HS-27A (cell line): ENCODE measurements around the gene SLC9A3.

ENCODE experiments used
- DNase-seq: peaks from one replicate; pipeline ENCODE4 v3.0.0-alpha.2; 2012; ENCODE audit warnings: low read depth, missing footprints

Gene SLC9A3

GRCh38 chr5:442335-443238 lies 81.7 kb downstream of the SLC9A3 start, which contains the start of gene EXOC3:
Gene EXOC3 (plus strand): TSS chr5:443176. CDS start chr5:446206, 3,030 bp downstream.
- no peak for DNase-seq

GRCh38 chr5:441996-442334 lies 82.3 kb downstream of the SLC9A3 start:
- DNase-seq: no peak

- no peak for DNase-seq
These were observed 83.6 kb downstream of the SLC9A3 start for GRCh38 chr5:440401-441201.

GRCh38 chr5:439636-440035 lies 84.6 kb downstream of the SLC9A3 start:
- DNase-seq: no peak

DNA sequence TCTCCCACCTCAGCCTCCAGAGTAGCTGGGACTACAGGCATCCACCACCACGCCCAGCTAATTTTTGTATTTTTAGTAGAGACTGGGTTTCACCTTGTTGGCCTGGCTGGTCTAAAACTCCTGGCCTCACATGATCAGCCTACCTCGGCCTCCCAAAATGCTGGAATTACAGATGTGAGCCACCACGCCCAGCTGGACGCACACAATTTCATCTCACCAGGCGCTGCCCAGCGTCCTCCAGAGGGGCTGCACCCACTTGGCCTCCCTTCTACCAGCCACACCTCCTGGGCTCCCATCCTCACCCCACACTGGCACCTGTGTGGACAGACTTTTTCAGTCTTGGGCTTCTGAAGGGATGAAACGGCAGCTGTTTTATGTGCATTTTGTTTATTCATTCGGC lies 85.1 kb downstream of the SLC9A3 start:
- no peak for DNase-seq

DNA sequence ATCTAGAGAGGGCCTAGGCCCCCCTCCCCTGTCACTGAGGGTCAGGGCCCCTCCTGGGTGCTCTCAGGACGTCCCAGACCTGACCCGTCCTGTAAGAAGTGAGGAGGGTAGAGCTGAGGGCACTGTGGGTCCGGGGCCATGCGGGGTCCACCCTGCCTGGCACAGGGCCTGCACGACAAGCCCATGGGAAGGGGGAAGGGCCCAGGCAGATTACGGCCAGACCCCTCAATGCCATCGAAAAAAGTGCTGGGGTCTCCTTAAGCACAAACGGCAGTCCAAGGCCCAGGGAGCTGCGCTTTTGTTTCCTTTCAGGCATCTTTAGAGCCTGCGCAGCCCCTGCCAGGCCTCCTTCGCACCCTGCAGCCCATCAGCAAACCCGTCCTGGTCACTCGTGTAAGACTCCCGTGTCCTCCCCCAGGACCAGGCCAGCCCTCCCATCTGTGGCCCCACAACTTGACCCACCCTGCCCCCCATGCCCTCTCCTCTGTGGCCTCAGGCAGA lies 85.7 kb downstream of the SLC9A3 start:
- DNase-seq: no peak

- DNase-seq: no peak
These were observed 86.9 kb downstream of the SLC9A3 start for GRCh38 chr5:437281-437771.

GRCh38 chr5:436641-436975 lies 87.6 kb downstream of the SLC9A3 start:
- DNase-seq: no peak

DNA sequence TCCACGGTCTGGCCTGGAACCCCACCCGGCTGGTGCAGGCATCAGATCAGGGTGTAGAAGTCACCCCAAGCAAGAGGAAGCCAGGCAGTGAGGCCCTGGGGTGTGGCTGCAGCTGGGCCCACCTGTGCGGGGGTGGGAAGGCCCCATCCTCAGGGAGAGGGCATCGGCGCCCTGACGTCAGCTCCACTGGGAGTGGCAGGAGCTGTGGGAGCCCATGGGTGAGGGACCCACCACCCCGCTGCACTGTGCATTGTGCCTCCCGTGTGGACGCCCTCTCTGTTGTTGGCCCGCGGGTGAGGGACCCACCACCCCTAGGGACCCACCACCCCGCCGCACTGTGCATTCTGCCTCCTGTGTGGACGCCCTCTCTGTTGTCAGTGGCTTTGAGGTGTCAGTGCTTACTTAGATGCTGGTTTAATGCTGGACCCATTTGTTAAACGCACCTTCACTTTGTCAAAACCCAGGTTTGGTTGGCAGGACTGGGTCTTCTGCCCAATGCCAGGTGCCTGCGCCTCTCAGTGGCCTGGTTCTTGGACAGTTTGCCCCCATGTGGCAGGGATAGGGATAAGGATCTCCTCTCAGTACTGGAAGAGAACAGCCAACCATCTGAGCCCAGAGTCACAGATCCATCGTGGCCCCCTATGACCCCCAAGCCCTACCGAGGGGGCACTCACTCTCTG lies 88.1 kb downstream of the SLC9A3 start:
- DNase-seq: no peak

GRCh38 chr5:435156-435790 lies 89.0 kb downstream of the SLC9A3 start:
- no peak for DNase-seq

DNA sequence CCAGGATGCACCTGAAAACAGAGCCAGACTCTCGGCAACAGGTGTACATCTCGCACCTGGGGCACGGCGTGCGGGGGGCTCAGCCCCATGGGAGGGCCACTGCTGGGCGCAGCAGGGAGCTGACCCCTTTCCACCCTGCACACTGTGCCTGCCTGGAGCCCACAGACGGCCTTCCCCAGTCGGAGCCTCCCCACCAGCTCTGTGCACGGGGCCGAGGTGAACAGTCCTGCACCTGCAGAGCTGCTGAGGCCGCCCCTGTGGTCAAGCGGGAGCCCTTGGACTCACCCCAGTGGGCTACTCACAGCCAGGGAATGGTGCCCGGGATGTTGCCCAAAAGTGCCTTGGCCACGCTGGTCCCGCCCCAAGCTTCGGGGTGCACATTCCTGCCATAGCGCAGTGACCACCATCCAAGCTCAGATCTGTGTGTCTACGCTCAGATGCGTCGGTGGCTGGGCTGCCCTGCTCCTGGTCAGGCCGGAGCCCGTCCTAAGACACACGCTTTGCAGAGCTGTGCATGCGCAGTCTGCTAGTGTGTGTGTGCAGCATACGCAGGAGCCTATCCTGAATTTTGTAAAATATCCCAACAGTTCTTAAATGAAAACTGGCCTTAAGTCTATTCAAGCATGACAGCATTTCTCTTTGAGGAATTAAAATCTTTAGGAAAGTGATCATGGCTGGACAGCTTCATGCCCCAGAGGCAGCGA lies 89.7 kb downstream of the SLC9A3 start:
- DNase-seq: no peak

DNA sequence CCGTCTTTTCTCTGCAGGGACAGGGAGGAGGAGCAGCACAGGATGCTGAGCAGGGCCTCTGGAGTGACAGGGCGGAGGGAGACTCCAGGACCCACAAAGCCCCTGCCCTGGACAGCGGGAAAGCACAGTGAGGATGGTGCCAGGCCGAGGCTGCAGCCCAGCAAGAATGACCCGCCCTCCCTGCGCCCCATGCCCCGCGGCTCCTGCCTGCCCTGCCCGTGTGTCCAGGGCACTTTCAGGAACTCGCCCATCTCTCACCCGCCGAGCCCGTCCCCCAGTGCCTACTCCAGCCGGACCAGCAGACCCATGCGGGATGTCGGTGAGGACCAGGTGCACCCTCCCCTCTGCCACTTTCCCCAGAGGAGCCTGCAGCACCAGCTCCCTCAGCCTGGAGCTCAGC lies 90.4 kb downstream of the SLC9A3 start:
- no peak for DNase-seq

GRCh38 chr5:432928-433791 lies 91.1 kb downstream of the SLC9A3 start:
- DNase-seq: no peak

GRCh38 chr5:432201-432927 lies 91.9 kb downstream of the SLC9A3 start:
- DNase-seq: no peak

- no peak for DNase-seq
These were observed 92.6 kb downstream of the SLC9A3 start for GRCh38 chr5:431711-432050.

DNA sequence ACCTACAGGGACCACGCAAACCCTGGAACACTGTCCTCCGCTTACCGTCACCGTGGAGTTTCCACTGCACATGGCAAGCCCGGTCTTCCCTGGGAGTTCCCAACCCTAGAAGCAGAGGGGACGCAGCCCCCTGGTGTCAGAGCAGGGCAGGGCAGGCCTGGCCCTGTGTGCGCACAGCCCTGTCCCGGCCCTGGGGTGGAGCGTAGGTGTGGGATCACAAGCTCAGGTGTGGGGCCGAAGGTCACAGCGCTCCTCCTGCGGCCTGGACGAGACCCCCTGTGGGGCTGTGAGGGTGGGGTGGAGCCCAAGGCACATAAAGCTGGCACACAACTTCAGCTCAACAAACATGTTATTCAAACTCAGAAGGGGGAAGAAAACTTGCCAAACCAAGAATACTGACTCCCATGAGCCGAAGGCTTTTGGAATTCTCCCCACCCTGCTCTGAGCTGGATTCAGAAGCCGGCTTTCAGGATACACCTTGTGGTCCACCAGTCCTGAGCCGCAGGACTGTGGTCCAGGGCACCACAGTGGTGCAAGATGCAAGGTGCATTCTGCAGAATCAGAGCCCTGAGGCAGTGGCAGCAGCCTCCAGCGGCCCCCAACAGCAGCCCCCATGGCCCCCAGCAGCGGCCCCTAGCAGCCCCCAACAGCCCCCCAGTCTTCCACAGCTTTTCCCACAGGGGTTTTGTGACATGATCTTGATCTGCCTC lies 93.1 kb downstream of the SLC9A3 start:
- no peak for DNase-seq

- no peak for DNase-seq
These were observed 93.9 kb downstream of the SLC9A3 start for GRCh38 chr5:430214-430925.

- no peak for DNase-seq
These were observed 94.6 kb downstream of the SLC9A3 start for GRCh38 chr5:429453-430188.
